HL-60 (cell line): ENCODE measurements around the gene PLA2G5.

Source experiments
- DNase-seq, 2 experiments: peaks; one replicate each; pipeline ENCODE4 v3.0.0-alpha.2; 2010 to 2020; ENCODE audit warnings: low read depth in 1 of 2, low spot score in 1 of 2
- H3K27ac ChIP-seq: fragments of 250-450 bp; sonication (Bioruptor Pico); replicated peaks from 2 replicates; pipeline ENCODE4 v1.5.1; 2020; ENCODE audit warnings: mild to moderate bottlenecking, moderate library complexity
- H3K27me3 ChIP-seq: fragments of 250-450 bp; sonication (Bioruptor Pico); 2 replicates; pipeline ENCODE4 v1.5.1; 2021; ENCODE audit warnings: mild to moderate bottlenecking, moderate library complexity; ENCODE audit not compliant: insufficient read depth, poor library complexity, severe bottlenecking
- H3K4me3 ChIP-seq: replicated peaks from 2 replicates; pipeline ENCODE4 v1.5.1; 2011; ENCODE audit warnings: mild to moderate bottlenecking, control low read depth, low read length; ENCODE audit not compliant: insufficient read depth
- GABPA ChIP-seq: IDR thresholded peaks from 2 replicates; pipeline ENCODE4 v1.6.1; 2012; ENCODE audit warnings: low read depth
- POLR2AphosphoS5 ChIP-seq: IDR thresholded peaks from 2 replicates; pipeline ENCODE4 v1.6.1; 2012; ENCODE audit warnings: low read depth
- SPI1 ChIP-seq: IDR thresholded peaks from 2 replicates; pipeline ENCODE4 v1.6.1; 2012; ENCODE audit warnings: low read depth, mild to moderate bottlenecking, borderline replicate concordance
- TF ChIP-seq, protein P1 (sequence below): IDR thresholded peaks from 2 replicates; pipeline ENCODE4 v1.6.1; 2012; ENCODE audit warnings: low read depth; ENCODE audit not compliant: insufficient replicate concordance
- TF ChIP-seq, protein P2 (sequence below): IDR thresholded peaks from one replicate; pipeline ENCODE4 v1.5.1; 2011; ENCODE audit warnings: low read length, control low read depth, inconsistent platforms; ENCODE audit not compliant: insufficient read depth

PLA2G5 gene

DNA sequence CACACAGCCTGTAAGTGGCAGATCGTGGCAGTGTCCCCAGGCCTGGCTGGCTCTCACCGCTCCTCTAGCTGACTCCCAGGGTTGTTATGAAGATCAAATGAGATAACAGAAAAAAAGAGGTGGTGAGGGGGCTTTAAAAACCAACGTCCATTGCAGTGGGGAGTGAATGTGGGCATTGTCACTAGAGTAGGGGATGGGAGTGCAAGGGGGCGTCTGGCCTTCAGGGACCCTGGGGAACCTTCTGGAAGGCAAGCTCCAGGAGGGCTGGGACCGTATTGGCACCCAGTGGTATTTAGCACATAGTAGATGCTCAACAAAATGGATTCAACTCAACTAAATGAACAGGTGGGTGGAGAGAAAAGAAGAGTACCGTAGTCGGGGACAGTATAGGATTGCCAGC, 45.9 kb downstream of the PLA2G5 start:
- TF ChIP-seq GABPA = no peak
- DNase-seq = no peak
- Histone ChIP-seq H3K27me3 (peaks cover 4% of the 10 kb centered on the region), H3K27ac (no peak overlapping the region), H3K4me3 (no peak overlapping the region)

DNA sequence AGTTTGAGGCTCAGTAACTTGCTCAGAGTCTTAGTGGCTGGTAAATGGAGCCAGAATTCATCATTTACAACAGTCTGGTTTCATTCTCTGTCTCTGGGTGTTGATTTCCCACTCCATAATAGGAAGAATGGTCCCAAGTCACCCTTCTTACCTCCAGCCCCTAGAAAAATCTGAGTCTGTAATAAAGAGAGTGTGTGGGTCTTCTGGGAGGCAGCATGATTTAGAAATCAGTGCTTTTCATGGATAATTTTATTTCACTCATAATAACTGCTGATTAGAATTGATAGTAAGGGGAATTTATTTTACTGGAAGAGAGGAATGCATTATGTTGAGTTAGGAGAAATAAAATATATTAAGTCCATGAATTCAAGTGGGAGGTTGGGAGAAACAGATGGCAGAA, 47.2 kb downstream of the PLA2G5 start:
- Histone ChIP-seq H3K4me3 (no peak overlapping the region), H3K27me3 (peaks cover 4% of the 10 kb centered on the region), H3K27ac (no peak overlapping the region)
- TF ChIP-seq, protein P1, sequence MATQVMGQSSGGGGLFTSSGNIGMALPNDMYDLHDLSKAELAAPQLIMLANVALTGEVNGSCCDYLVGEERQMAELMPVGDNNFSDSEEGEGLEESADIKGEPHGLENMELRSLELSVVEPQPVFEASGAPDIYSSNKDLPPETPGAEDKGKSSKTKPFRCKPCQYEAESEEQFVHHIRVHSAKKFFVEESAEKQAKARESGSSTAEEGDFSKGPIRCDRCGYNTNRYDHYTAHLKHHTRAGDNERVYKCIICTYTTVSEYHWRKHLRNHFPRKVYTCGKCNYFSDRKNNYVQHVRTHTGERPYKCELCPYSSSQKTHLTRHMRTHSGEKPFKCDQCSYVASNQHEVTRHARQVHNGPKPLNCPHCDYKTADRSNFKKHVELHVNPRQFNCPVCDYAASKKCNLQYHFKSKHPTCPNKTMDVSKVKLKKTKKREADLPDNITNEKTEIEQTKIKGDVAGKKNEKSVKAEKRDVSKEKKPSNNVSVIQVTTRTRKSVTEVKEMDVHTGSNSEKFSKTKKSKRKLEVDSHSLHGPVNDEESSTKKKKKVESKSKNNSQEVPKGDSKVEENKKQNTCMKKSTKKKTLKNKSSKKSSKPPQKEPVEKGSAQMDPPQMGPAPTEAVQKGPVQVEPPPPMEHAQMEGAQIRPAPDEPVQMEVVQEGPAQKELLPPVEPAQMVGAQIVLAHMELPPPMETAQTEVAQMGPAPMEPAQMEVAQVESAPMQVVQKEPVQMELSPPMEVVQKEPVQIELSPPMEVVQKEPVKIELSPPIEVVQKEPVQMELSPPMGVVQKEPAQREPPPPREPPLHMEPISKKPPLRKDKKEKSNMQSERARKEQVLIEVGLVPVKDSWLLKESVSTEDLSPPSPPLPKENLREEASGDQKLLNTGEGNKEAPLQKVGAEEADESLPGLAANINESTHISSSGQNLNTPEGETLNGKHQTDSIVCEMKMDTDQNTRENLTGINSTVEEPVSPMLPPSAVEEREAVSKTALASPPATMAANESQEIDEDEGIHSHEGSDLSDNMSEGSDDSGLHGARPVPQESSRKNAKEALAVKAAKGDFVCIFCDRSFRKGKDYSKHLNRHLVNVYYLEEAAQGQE = no peak
- TF ChIP-seq GABPA = no peak
- no peak for TF ChIP-seq POLR2AphosphoS5
- no peak for TF ChIP-seq SPI1
- TF ChIP-seq, protein P2, sequence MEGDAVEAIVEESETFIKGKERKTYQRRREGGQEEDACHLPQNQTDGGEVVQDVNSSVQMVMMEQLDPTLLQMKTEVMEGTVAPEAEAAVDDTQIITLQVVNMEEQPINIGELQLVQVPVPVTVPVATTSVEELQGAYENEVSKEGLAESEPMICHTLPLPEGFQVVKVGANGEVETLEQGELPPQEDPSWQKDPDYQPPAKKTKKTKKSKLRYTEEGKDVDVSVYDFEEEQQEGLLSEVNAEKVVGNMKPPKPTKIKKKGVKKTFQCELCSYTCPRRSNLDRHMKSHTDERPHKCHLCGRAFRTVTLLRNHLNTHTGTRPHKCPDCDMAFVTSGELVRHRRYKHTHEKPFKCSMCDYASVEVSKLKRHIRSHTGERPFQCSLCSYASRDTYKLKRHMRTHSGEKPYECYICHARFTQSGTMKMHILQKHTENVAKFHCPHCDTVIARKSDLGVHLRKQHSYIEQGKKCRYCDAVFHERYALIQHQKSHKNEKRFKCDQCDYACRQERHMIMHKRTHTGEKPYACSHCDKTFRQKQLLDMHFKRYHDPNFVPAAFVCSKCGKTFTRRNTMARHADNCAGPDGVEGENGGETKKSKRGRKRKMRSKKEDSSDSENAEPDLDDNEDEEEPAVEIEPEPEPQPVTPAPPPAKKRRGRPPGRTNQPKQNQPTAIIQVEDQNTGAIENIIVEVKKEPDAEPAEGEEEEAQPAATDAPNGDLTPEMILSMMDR = no peak
- no peak for DNase-seq

DNA sequence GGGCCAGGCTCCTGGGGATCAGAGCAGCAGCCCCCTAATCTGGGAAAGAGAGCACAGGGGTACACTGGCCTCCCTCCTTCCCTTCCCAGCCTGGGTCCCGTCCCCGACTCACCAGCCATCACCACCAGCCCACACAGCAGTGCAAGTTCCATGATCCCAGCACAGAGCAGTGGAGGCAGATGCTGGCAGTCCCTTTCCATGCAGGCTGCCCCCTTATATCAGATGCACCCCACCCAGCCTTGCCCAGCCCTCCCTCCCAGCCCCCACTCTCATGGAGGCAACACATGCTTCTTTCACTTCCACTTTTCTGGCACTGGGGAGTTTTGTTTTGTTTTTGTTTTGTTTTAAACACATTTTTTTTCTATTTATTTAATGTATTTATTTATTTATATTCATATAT, 49.4 kb downstream of the PLA2G5 start, which contains the start of gene PLA2G2D:
PLA2G2D (minus strand) TSS at position 190 of the 400 bp plus-strand sequence; CDS start at position 152, 38 bp downstream.
- Histone ChIP-seq H3K4me3 (no peak within 1 kb of the TSS), H3K27me3 (peaks cover 4% of the 10 kb centered on the region), H3K27ac (no peak within 1 kb of the TSS)
- DNase-seq = no peak
- TF ChIP-seq SPI1 = no peak
- TF ChIP-seq, protein P1 = no peak
- TF ChIP-seq, protein P2 = no peak
- no peak for TF ChIP-seq POLR2AphosphoS5
- TF ChIP-seq GABPA = no peak

DNA sequence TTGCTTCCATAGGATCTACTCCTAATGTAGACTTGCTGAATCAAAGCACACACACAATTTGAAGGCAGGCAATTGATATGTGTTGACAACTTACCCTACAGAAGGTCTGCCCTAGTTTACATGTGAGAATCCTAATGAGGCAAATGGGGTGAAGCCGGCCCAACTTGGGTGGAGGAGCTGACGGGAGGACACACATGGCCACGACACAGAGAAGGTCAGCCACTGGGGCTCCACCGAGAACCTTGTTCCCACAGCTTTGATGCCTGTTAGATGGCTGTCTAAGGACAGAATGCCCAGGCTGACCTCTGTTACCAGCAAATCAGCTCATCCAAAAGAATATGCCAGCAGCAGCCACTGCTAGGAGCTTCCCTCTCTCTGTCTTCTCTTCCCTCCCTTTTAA, 50.8 kb downstream of the PLA2G5 start:
- Histone ChIP-seq H3K27me3 (peaks cover 4% of the 10 kb centered on the region), H3K27ac (no peak overlapping the region), H3K4me3 (no peak overlapping the region)
- TF ChIP-seq POLR2AphosphoS5 = no peak
- TF ChIP-seq SPI1 = no peak
- TF ChIP-seq GABPA = no peak
- TF ChIP-seq, protein P1 = no peak
- TF ChIP-seq, protein P2 = no peak
- DNase-seq = no peak
